Activated naive CD8-positive, alpha-beta T cell treated with anti-CD3 and anti-CD28 coated beads, Interleukin-2, amount 50 U/mL, for 16 hours (primary cell): ENCODE measurements around the gene NUP188.
"Not testable (repeated sequence)": the region's sequence is repeated elsewhere in the genome, so short reads cannot be mapped to it uniquely, and the experiment has no call there.

Experiments
- DNase-seq: peaks from one replicate; pipeline ENCODE4 v3.0.0-alpha.2; 2020; ENCODE audit warnings: low read depth, low spot score

NUP188 gene

GRCh38 chr9:129028192-129028966 is 80.9 kb downstream of the NUP188 start, which contains the start of gene SH3GLB2:
Gene SH3GLB2 (minus strand): TSS chr9:129028331. CDS start chr9:129028154, 177 bp downstream.
- peak; percentile 83 for DNase-seq

- no peak for DNase-seq
These were observed 82.7 kb downstream of the NUP188 start for GRCh38 chr9:129030191-129030590.

DNA sequence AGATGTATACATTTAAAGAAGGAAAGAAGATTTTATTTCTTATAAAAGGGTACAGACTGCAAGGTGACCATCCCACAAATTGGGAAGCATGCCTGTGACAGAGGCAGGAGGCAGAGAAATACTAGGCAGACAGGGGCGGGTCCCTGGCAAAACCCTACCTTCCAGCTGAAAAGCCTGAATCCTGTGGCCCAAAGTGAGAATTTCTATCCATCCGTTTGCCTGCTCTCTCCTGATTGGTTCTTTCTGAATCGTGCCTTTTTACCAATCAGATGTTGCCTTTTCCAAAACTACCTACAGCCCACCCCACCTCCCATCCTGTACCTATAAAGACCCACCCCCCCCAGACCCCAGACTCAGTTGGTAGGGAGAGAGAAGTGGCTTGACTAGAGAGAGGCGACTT is 84.0 kb downstream of the NUP188 start:
- DNase-seq = no peak

DNA sequence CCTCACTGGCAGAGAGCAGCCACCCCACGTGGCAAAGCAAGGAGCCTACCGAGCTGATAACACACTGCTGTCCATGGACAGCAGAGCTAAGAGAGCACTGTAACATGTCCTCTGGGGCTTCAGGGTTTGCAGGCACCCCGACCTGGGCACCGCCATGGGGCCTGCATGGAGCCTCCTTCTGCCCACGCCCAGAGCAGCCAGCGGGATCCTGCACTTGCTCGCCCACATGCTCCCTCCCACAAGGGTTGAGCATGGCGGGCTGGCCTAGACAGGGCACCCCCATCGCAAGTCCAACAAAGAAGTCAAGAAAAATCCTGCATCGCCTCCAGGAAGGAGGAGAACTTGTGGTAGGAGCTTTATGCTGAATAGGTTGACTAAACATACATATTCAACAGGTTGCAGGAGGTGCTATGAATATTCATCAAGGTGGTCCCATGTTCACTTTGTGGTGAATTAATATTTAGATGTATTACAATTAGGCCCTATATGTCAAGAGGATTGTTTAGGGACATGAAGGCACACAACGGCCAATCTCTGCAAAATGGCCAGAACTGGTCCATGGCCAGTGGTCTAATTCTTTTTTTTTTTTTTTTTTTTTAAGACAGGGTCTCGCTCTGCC is 85.2 kb downstream of the NUP188 start:
- DNase-seq = no peak

- no peak for DNase-seq
These were observed 85.7 kb downstream of the NUP188 start for GRCh38 chr9:129033216-129033615.

DNA sequence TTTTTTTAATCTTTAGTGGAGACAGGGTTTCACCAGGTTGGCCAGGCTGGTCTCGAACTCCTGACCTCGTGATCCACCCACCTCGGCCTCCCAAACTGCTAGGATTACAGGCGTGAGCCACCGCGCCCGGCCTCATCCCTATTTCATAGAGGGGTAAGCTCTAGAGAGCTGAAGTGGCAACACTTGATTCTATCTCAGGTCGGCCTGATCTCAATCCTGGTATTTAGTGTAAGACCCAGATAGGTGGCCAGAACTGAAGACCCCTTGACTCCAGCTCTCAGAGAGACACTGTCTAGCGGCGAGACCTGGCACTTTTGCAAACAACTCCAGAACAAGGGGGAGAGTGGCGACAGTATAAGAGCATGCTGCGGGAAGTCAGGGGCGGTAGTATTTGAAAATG is 88.3 kb downstream of the NUP188 start:
- DNase-seq = not testable (repeated sequence)

DNA sequence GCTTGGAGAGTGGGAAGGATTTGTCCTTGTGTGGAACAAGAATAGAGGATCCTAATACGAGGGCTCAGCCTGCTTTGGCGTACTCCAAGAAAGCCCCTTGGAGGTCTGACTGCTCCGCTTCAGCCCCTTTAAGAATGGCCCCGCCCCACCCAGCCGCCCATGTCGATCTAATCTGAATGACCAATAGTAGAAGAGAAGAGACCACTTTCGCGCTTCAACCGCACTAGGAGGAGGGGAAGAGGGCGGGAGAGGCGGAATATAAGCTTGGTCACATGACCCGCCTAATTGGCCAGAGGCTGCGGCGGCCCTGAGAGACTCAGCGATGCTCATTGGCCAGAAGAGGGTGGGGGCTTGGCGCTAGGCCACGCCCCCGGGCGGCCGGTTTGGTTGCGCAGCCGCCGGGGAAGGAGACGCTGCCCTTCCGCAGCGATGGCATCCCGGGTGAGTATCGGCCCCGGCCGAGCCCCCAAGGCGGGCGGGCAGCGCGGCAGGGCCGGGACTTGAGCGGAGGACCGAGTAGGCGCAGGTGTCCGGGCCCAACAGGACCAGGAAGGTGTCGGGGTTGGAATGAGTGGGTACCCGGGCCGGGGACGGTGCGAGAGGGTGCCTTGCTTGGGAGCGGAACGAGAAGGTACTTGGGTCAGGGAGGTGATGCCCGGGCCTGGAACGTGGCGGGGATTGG is 88.9 kb downstream of the NUP188 start, which contains the start of gene MIGA2:
MIGA2 (plus strand) TSS at position 386 of the 682 bp plus-strand sequence. CDS start 3,969 bp downstream, outside the sequence.
- peak; percentile 94 for DNase-seq

DNA sequence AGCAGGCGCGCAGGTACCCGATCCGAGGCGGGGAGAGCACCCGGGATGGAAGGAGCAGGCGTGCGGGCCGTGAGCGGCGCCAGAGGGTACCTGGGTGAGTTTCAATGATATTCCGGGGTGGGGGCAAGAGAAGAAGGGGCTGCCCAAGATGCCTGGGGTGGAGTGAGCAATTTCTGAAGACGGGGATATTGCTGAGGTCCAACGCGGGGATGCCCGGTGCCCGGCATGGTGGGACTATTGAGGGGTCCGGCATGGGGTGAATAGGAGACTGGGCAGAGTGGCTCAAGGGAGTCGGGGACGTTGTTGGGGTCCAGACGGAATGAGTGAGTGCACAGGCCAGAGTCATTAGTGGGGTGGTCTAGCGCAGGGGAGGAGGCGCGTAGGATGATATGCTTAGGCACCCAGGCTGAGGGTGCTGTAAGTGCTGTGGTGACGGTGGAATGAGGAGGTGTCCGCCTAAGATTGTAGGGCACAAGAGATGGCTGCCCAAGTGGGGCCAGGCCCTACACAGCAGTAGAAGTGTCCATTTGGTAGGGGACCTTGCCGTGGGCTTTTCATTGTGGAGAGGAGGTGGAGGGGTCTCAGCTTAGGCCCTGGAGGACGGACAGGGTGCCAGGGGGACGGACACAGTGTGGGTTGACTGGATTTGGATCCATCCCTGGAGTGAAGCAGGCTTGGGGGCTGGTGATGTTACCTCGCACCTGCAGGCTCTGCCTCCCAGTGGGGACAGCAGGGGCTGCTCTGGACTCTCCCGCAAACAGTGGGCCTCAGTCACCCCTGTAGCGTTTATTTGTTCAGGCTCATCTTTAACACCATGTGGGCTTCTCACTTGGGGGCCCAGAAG is 89.6 kb downstream of the NUP188 start:
- DNase-seq = no peak

- DNase-seq = no peak
These were observed 90.2 kb downstream of the NUP188 start for GRCh38 chr9:129037767-129038098.

DNA sequence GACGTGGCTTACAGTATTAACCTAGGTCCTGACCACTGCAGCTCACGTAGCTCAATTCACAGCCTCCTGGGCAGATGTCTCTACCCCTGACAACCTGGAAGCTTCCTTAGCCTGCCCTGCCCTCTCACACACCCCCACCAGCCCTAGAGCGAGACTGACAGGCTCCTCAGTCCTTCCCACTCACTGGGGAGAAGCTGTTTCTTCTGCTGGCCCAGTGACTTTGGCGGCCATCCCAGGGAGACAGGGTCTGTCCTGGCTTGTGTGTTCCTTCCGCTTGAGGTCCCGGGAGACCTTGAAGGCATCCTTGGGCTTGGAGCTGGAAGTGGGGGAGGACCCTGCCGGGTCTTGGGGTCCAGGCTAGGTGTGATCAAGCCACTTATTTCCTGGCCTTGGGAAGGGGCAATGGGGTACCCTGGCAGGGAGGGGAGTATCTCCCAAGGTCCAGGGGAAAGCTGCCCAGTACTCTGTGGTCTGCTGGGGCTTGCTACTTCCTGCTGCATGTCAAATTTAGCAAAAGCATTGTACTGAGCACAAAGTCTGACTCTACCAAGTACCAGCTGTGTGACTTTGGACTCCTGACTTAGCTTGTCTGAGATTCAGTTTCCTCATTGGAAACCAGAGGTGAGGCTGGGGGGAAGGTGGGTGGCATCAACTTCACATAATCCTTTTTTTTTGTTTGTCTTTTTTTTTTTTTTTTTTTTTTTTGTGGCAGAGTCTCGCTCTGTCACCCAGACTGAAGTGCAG is 90.8 kb downstream of the NUP188 start:
- no peak for DNase-seq

DNA sequence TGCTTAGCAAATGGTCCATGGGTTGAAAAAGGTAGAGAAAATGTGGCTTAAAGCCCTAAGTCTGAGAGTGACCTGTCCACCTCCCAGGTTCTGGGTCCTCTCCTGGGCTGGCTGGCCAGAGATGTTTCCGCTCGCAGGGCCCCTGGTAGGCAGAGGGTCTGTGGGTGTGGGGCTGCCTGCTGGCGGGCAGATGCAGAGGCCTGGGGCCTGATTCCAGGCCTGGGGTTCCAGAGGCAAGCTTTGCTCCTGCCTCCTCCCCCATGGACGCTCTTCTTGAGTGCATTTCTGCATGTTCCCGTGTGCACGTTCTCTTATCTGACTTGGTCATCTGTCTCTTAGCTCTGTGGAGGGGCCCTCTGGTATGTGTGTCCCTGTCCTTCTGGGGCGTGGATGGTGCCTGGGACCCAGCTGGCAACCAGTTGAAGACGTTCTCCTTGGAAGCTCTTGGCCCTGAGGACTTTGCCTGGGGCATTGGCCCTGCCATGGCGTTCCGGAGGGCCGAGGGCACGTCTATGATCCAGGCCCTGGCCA is 92.7 kb downstream of the NUP188 start:
- DNase-seq = no peak

DNA sequence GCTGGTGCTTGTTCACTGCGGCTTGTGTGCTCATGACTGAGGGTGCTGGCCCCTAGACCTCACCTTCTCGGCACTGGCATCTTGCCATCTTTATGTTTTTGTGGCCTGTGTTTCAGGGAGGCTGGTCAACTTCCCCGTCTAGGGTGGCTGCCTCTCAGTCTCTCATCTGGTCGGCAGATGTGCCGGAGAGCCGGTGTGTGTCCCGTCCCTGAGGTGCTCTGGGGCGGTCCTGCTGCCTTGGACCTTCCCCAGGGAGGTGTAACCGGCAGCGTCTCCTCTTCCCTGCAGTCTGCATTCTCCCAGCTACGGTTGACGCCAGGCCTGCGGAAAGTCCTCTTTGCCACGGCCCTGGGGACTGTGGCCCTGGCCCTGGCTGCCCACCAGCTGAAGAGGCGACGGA is 94.5 kb downstream of the NUP188 start:
- no peak for DNase-seq

- no peak for DNase-seq
These were observed 105.1 kb downstream of the NUP188 start for GRCh38 chr9:129052592-129052991.

GRCh38 chr9:129053020-129053419 is 105.5 kb downstream of the NUP188 start:
- no peak for DNase-seq

DNA sequence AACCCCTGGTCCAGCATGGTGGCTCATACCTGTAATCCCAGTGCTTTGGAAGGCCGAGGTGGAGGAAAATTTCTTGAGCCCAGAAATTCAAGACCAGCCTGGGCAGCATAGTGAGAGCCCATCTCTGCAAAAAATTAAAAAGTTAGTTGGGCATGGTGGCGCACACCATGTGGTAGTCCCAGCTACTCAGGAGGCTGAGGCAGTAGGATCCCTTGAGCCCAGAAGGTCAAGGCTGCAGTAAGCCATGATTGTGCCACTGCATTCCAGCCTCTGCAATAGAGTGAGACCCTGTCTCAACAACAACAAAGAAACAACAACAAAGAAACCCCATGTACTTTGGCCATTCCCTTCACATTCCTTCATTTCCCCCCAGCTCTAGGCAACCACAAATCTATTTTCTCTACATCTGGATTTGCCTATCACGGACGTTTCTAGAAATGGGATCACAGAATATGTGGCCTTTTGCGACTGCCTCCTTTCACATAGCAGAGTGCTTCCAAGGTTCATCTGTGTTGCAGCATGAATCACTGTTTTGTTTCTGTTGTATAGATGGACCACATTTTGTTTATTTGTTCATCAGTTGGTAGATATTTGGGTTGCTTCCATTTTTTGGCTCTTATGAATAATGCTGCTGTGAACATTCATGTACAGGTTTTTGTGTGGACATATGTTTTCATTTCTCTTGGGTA is 106.8 kb downstream of the NUP188 start:
- DNase-seq = no peak
